Right lobe of liver (tissue), 6 donors: ENCODE results near the gene ID2. TPM values are rescaled to one million over a fixed set of nuclear protein-coding genes. Genes with fewer than 3 reads are reported as not detected.

Experiments
- ATAC-seq, 4 donors: fragments of 200-7000 bp; cut with Tn5 transposase; one replicate each; pipeline ENCODE4 v1.9.1; 2020; ENCODE audit warnings: mild to moderate bottlenecking in 4 of 4, moderate library complexity in 4 of 4
- DNase-seq, 3 donors: peaks; one replicate each; pipeline ENCODE4 v3.0.0-alpha.2; 2020
- H3K27ac ChIP-seq, 3 donors: fragments of 200-600 bp; one replicate each; pipeline ENCODE4 v1.8.0; 2022
- H3K27me3 ChIP-seq, 2 donors: fragments of 200-600 bp; one replicate each; pipeline ENCODE4 v1.8.0; 2022
- H3K36me3 ChIP-seq, 4 donors: fragments of 200-600 bp; sonication (generic) in 1 of 4; one replicate each; pipeline versions ENCODE4 v1.5.1 to v1.8.0; 2017 to 2022; ENCODE audit warnings: control low read depth in 1 of 4
- H3K4me1 ChIP-seq, 4 donors: fragments of 200-600 bp; sonication (generic) in 1 of 4; one replicate each; pipeline versions ENCODE4 v1.5.1 to v1.8.0; 2017 to 2022; ENCODE audit warnings: control low read depth in 1 of 4
- H3K4me3 ChIP-seq, 3 donors: fragments of 200-600 bp; one replicate each; pipeline ENCODE4 v1.8.0; 2022
- H3K9me3 ChIP-seq, 4 donors: fragments of 200-600 bp; sonication (generic) in 1 of 4; one replicate each; pipeline versions ENCODE4 v1.5.1 to v1.8.0; 2017 to 2022; ENCODE audit warnings: control low read depth in 1 of 4
- POLR2A ChIP-seq: fragments of 450-650 bp; IDR thresholded peaks from one replicate; pipeline ENCODE4 v1.6.1; 2017; ENCODE audit warnings: antibody characterized with exemption, mild to moderate bottlenecking
- WGBS: methylation state at CpG from one replicate; pipeline ENCODE4 v1.1.6; 2018; ENCODE audit warnings: low coverage, low lambda C conversion rate; ENCODE audit not compliant: insufficient coverage; ENCODE audit errors: missing lambda C conversion rate; 5-methylcytosine and 5-hydroxymethylcytosine counted together
- intact Hi-C, 2 donors: fragments of 100-400 bp; cut with DNase I; formaldehyde crosslinking; loops; one replicate each; pipeline versions ENCODE4 v1.11.2 to v1.14.1; 2022
- total RNA-seq, 6 experiments: library from RNA; depleted of rRNA in 2 of 6; stranded (reverse); fragments of >200 nt in 2 of 6; fragmentation: NEBNext Ultra II Directional in 3 of 6; extraction: Animal tissue kit (Norgen Biotek cat#: 25700) in 3 of 6; gene quantifications; one replicate each; pipeline versions ENCODE4 v1.1.0 to v1.2.4, GENCODE V29; 2016 to 2023
- TF ChIP-seq, protein P1 (sequence below), 4 donors: fragments of 200-600 bp in 3 of 4; fragments of 450-650 bp in 1 of 4; IDR thresholded peaks; one replicate each; pipeline versions ENCODE4 v1.5.1 to v1.8.0; 2016 to 2022; ENCODE audit warnings: antibody characterized with exemption in 4 of 4, mild to moderate bottlenecking in 2 of 4
- donor health status: DM: no; HTN: yes; CAD: no.
- donor health status: DM: no; HTN: no; CAD: no.
- donor health status: DM: no; HTN: no; CAD: no.
- donor health status: DM: no; HTN: yes; CAD: no.
- donor health status: DM: no; HTN: yes; CAD: no.

The ID2 gene
- total RNA-seq, 6 experiments from 2014 or later: 103 to 520 (median 191) TPM

GRCh38 chr2:8643250-8643995, 38.4 kb upstream of the ID2 start:
- intact Hi-C loops: no loop called here
- Histone ChIP-seq H3K27me3 (no peaks in the 10 kb centered on the region), H3K4me1 (no peaks in the 10 kb centered on the region), H3K36me3 (no peaks in the 10 kb centered on the region), H3K9me3 (no peaks in the 10 kb centered on the region), H3K27ac (no peak overlapping the region), H3K4me3 (no peak overlapping the region)
- 73% methylated on average over 5 of the region's 7 CpGs for WGBS
- no peak for DNase-seq
- no peak for TF ChIP-seq POLR2A
- TF ChIP-seq, protein P1, sequence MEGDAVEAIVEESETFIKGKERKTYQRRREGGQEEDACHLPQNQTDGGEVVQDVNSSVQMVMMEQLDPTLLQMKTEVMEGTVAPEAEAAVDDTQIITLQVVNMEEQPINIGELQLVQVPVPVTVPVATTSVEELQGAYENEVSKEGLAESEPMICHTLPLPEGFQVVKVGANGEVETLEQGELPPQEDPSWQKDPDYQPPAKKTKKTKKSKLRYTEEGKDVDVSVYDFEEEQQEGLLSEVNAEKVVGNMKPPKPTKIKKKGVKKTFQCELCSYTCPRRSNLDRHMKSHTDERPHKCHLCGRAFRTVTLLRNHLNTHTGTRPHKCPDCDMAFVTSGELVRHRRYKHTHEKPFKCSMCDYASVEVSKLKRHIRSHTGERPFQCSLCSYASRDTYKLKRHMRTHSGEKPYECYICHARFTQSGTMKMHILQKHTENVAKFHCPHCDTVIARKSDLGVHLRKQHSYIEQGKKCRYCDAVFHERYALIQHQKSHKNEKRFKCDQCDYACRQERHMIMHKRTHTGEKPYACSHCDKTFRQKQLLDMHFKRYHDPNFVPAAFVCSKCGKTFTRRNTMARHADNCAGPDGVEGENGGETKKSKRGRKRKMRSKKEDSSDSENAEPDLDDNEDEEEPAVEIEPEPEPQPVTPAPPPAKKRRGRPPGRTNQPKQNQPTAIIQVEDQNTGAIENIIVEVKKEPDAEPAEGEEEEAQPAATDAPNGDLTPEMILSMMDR (IDR thresholded peaks at IDR 0.05): no peak
- no peak for ATAC-seq

DNA sequence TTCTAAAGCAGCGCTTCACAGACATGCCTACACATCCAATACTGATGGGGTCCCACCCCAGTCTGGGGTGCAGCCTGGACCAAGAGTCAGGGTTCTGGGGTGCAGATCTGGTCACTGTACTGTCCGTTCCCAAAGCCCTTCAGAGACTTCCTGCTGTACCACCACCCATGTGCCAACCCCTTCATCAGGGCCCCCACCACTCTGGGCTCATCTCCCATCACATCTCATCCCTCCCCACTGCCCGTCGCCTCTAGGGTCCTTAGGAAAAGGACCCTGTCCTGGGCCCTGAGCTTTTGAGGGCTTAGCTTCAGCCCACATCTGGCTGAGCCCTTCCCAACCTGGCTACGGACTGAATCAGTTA, 37.9 kb upstream of the ID2 start:
- no peak for ATAC-seq
- Histone ChIP-seq H3K27ac (no peak overlapping the region), H3K4me1 (no peaks in the 10 kb centered on the region), H3K36me3 (no peaks in the 10 kb centered on the region), H3K9me3 (no peaks in the 10 kb centered on the region), H3K4me3 (no peak overlapping the region), H3K27me3 (no peaks in the 10 kb centered on the region)
- WGBS: 84% methylated on average over 4 of the region's 5 CpGs
- TF ChIP-seq POLR2A: no peak
- DNase-seq: no peak
- intact Hi-C loops: no loop called here

- Histone ChIP-seq H3K4me3 (no peak overlapping the region), H3K9me3 (no peaks in the 10 kb centered on the region), H3K4me1 (no peaks in the 10 kb centered on the region), H3K36me3 (no peaks in the 10 kb centered on the region), H3K27me3 (no peaks in the 10 kb centered on the region), H3K27ac (no peak overlapping the region)
- intact Hi-C loops: no loop called here
- TF ChIP-seq POLR2A: no peak
- TF ChIP-seq, protein P1 (IDR thresholded peaks at IDR 0.05): peak in 2 of 4 donors; percentile 32 to 46
- ATAC-seq: peak in 3 of 4 donors; percentile 47 to 87 (median 70)
- no peak for DNase-seq
- 100% methylated on average over 2 of the region's 19 CpGs for WGBS
Observed at GRCh38 chr2:8644605-8645175, 37.2 kb upstream of the ID2 start.

DNA sequence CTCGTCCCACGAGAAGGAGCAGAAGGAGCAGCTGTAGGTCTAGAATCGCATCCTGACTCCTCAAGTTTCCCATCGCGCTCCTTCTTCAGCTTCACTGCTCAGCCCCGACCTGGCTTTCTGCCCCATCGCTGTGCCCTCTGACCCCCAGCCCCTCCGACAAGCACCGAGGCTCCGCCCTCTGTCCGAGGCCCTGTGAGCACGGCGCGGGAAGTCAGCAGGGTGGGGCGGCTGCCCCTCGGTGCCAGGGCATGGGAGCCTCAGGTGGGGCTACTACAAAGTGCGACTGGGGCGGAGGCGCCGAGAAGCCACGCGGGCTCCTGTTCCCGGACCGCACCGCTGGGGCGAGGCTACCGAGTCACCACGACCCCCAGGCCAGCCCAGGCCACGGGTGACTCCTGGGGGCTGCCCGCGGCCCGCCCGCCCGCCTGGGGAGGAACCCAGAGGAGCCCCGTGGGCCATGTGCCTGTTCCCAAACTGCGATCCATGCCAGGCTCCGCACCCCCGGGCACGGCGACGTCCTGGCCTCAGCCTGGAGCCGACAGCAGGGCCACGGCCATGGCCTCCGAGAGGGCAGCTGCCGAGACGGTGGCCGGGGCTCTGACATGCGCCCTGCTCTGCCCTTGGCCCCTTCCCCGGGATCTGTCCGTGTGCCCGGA, 36.6 kb upstream of the ID2 start:
- Histone ChIP-seq H3K9me3 (no peaks in the 10 kb centered on the region), H3K27me3 (no peaks in the 10 kb centered on the region), H3K4me1 (no peaks in the 10 kb centered on the region), H3K36me3 (no peaks in the 10 kb centered on the region), H3K4me3 (no peak overlapping the region), H3K27ac (no peak overlapping the region)
- intact Hi-C loops: no loop called here
- TF ChIP-seq, protein P1 (IDR thresholded peaks at IDR 0.05): no peak
- TF ChIP-seq POLR2A: no peak
- DNase-seq (no peak), ATAC-seq (peak in 1 of 4 donors; percentile 20)
- WGBS: 99% methylated on average over 9 of the region's 51 CpGs
